ENCODE results near the gene MPRIP. TPM values are rescaled to one million over a fixed set of nuclear protein-coding genes. Genes with fewer than 3 reads are reported as not detected.

Gene MPRIP
- total RNA-seq, 1 donor from 2014 or later: 224 TPM

DNA sequence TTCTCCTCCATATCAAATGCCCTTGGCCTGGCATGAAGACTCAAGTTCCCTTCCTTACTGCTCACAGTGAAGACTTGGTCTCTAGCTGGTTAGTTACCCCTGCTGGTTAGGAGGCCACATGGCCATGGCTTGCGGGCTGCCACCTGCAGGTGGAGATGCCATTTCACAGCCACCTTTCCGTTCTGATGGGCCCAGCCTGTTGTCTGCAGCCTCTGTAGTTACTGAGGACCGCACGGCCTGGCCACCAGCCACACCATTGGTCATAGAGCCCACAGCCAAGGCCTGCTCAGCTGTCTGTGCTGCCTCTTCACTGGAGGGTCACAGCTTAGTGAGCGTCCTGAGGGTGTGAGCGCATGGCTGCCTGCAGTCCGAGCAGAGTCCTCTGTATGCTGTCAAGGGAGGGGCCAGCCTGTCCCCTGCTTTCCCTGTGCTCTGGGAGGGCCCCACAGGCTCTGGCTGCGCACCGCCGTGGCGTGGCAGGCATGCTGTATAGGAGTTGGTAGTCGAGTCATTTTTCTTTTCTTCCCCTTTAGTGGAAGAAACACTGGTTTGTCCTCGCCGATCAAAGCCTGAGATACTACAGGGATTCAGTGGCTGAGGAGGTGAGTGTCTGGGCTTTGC is 104.6 kb downstream of the MPRIP start:
- H3K4me3 Mint-ChIP-seq: no peak overlapping the region
- H3K4me1 Mint-ChIP-seq: no peaks in the 10 kb centered on the region
- DNase-seq (ENCODE audit: low spot score in 2 of 2, unreplicated experiment in 2 of 2): no peak
- TF ChIP-seq CTCF (IDR thresholded peaks at IDR 0.05; ENCODE audit: unreplicated experiment): no peak
- H3K27me3 Mint-ChIP-seq (ENCODE audit: low read depth): no peaks in the 10 kb centered on the region
- no peaks in the 10 kb centered on the region for H3K9me3 Mint-ChIP-seq
- no peak overlapping the region for H3K27ac Mint-ChIP-seq
- peaks cover 25% of the 10 kb centered on the region for H3K36me3 Mint-ChIP-seq

GRCh38 chr17:17147821-17148220 is 105.6 kb downstream of the MPRIP start:
- no peak for DNase-seq (ENCODE audit: low spot score in 2 of 2, unreplicated experiment in 2 of 2)
- Mint-ChIP-seq H3K4me1 (no peaks in the 10 kb centered on the region), H3K27me3 (ENCODE audit: low read depth) (no peaks in the 10 kb centered on the region), H3K36me3 (peaks cover 28% of the 10 kb centered on the region), H3K27ac (no peak overlapping the region), H3K4me3 (no peak overlapping the region), H3K9me3 (no peaks in the 10 kb centered on the region)
- TF ChIP-seq CTCF (IDR thresholded peaks at IDR 0.05; ENCODE audit: unreplicated experiment): no peak

- Mint-ChIP-seq H3K9me3 (no peaks in the 10 kb centered on the region), H3K27me3 (ENCODE audit: low read depth) (no peaks in the 10 kb centered on the region), H3K36me3 (peaks cover 41% of the 10 kb centered on the region), H3K27ac (no peak overlapping the region), H3K4me3 (no peak overlapping the region), H3K4me1 (no peaks in the 10 kb centered on the region)
- DNase-seq (ENCODE audit: low spot score in 2 of 2, unreplicated experiment in 2 of 2): no peak
- TF ChIP-seq CTCF (IDR thresholded peaks at IDR 0.05; ENCODE audit: unreplicated experiment): no peak
Measured at GRCh38 chr17:17149520-17150447, 107.5 kb downstream of the MPRIP start.

- H3K36me3 Mint-ChIP-seq: peaks cover 44% of the 10 kb centered on the region
- H3K4me1 Mint-ChIP-seq: no peaks in the 10 kb centered on the region
- H3K4me3 Mint-ChIP-seq: no peak overlapping the region
- DNase-seq (ENCODE audit: low spot score in 2 of 2, unreplicated experiment in 2 of 2): no peak
- no peak overlapping the region for H3K27ac Mint-ChIP-seq
- TF ChIP-seq CTCF (IDR thresholded peaks at IDR 0.05; ENCODE audit: unreplicated experiment): no peak
- no peaks in the 10 kb centered on the region for H3K27me3 Mint-ChIP-seq (ENCODE audit: low read depth)
- no peaks in the 10 kb centered on the region for H3K9me3 Mint-ChIP-seq
Measured at GRCh38 chr17:17150448-17150800, 108.2 kb downstream of the MPRIP start.

DNA sequence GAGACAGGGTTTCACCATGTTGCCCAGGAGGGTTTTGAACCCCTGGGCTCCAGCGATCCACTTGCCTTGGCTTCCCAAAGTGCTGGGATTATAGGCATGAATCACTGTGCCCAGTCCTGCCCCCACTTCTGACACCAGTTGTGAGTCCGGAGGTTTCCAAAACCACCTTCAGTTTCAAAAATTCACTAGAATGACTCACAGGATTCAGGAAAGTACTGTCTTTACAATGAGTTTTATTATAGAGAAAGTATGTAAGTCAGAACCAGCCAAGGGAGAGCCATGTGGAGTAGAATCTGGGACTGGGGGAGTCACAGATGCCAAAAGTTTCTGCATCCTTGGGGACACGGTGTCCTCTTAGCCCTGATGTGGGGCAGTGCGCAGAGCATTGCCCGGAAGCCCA is 108.8 kb downstream of the MPRIP start:
- TF ChIP-seq CTCF (IDR thresholded peaks at IDR 0.05; ENCODE audit: unreplicated experiment): no peak
- no peaks in the 10 kb centered on the region for H3K9me3 Mint-ChIP-seq
- H3K4me3 Mint-ChIP-seq: no peak overlapping the region
- peaks cover 46% of the 10 kb centered on the region for H3K36me3 Mint-ChIP-seq
- H3K27ac Mint-ChIP-seq: no peak overlapping the region
- H3K27me3 Mint-ChIP-seq (ENCODE audit: low read depth): no peaks in the 10 kb centered on the region
- H3K4me1 Mint-ChIP-seq: no peaks in the 10 kb centered on the region
- no peak for DNase-seq (ENCODE audit: low spot score in 2 of 2, unreplicated experiment in 2 of 2)

Data from mesothelial cell of epicardium (in vitro differentiated cells).